Activated CD8-positive, alpha-beta T cell treated with anti-CD3 and anti-CD28 coated beads for 36 hours (primary cell): ENCODE data around the gene DSN1. TPM values are rescaled to one million over a fixed set of nuclear protein-coding genes. Genes with fewer than 3 reads are reported as not detected.

Experiments
- ATAC-seq: fragments of 200-7000 bp; cut with Tn5 transposase; one replicate; pipeline ENCODE4 v1.10.0; 2021; ENCODE audit warnings: mild to moderate bottlenecking, moderate library complexity
- CTCF ChIA-PET: fragments of 350-600 bp; sonication (Branson Sonifier 250); formaldehyde crosslinking; loops from one replicate; lab custom pipeline; 2021; ENCODE audit warnings: antibody characterized with exemption; lab: Charles Lee
- POLR2A ChIA-PET: fragments of 350-600 bp; sonication (Branson Sonifier 250); formaldehyde crosslinking; loops from one replicate; lab custom pipeline; 2021; ENCODE audit warnings: antibody characterized with exemption; lab: Charles Lee
- DNase-seq: peaks from one replicate; pipeline ENCODE4 v3.0.0-alpha.2; 2020
- H3K27ac Mint-ChIP-seq: one replicate; pipeline ENCODE4 v1.8.0; 2021; ENCODE audit warnings: mild to moderate bottlenecking, mixed read lengths
- H3K27me3 Mint-ChIP-seq: one replicate; pipeline ENCODE4 v1.8.0; 2021; ENCODE audit warnings: mixed read lengths
- H3K36me3 Mint-ChIP-seq: one replicate; pipeline ENCODE4 v1.8.0; 2021; ENCODE audit warnings: low read depth, mixed read lengths
- H3K4me1 Mint-ChIP-seq: one replicate; pipeline ENCODE4 v1.8.0; 2021; ENCODE audit warnings: low read depth, mixed read lengths
- H3K4me3 Mint-ChIP-seq: one replicate; pipeline ENCODE4 v1.8.0; 2021; ENCODE audit warnings: mild to moderate bottlenecking, moderate library complexity, mixed read lengths
- H3K9me3 Mint-ChIP-seq: one replicate; pipeline ENCODE4 v1.8.0; 2021; ENCODE audit warnings: mixed read lengths
- intact Hi-C: fragments of 100-400 bp; cut with micrococcal nuclease; formaldehyde crosslinking; loops from one replicate; pipeline ENCODE4 v1.10.0; 2022
- total RNA-seq, 2 experiments: library from RNA; stranded (reverse); gene quantifications; one replicate each; pipeline ENCODE4 v1.2.3, GENCODE V29; 2021
- TF ChIP-seq, protein P1 (sequence below): fragments of 200-600 bp; IDR thresholded peaks from one replicate; pipeline ENCODE4 v1.8.0; 2022; ENCODE audit warnings: antibody characterized with exemption, mild to moderate bottlenecking

DSN1 gene
- total RNA-seq, result 10 to 100 TPM; 21.6 to 23.9 TPM

DNA sequence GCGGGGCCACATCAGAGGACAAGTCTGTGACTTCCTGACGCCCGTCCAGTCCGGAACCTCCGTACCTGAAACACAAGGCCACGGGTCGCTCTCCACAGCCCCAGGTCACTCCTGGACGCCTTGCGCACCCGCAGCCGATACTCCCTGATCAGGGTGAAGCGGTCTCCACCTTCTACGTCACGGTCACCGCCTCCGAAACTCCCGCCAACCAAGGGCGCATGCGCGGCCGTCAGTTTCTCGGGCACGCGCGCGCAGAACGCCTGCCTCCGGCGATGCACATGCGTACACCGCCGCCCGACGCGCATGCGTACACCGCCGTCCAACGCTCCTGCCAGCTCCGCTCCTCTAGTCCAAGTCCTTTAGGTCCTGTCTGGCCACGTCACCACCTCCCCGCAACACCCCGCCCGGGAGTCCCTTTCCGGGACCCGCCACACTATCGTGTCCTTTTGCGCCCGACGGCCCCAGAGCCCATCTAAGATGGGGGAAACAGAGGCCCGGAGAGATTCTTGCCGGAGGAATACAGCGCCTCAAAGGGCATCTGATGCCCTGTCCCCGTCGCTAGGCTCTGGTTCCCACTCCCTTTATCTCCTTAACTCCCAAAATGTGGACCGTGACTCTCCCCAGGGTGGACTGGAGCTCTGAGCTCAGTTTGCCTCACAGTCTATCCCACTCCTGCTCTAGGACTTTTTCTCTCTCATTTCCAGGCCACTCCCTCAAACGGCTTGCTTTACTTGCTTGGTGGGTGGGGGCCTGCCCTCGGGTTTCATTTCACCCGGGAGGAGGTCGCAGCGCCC is at the start of gene DSN1:
Gene DSN1 (minus strand): TSS at position 167 of the 794 bp plus-strand sequence. CDS start 2,305 bp downstream, outside the sequence.
- peaks cover 10% of the 10 kb centered on the region for H3K4me1 Mint-ChIP-seq
- peak within 1 kb of the TSS; percentile 99 for H3K27ac Mint-ChIP-seq
- TF ChIP-seq, protein P1, sequence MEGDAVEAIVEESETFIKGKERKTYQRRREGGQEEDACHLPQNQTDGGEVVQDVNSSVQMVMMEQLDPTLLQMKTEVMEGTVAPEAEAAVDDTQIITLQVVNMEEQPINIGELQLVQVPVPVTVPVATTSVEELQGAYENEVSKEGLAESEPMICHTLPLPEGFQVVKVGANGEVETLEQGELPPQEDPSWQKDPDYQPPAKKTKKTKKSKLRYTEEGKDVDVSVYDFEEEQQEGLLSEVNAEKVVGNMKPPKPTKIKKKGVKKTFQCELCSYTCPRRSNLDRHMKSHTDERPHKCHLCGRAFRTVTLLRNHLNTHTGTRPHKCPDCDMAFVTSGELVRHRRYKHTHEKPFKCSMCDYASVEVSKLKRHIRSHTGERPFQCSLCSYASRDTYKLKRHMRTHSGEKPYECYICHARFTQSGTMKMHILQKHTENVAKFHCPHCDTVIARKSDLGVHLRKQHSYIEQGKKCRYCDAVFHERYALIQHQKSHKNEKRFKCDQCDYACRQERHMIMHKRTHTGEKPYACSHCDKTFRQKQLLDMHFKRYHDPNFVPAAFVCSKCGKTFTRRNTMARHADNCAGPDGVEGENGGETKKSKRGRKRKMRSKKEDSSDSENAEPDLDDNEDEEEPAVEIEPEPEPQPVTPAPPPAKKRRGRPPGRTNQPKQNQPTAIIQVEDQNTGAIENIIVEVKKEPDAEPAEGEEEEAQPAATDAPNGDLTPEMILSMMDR, result no peak
- intact Hi-C loops, result no loop called here
- POLR2A ChIA-PET, result interaction anchor here (0.8 to 1.4 kb wide), 7 partner anchors 11 to 820 kb away, joined by 3 to 4 read pairs (median 3); partner anchors contain the start of genes RAB5IF and SCAND1
- DNase-seq, result peak; percentile 98
- H3K27me3 Mint-ChIP-seq, result no peaks in the 10 kb centered on the region
- H3K9me3 Mint-ChIP-seq, result no peaks in the 10 kb centered on the region
- peaks cover 6% of the 10 kb centered on the region for H3K36me3 Mint-ChIP-seq
- CTCF ChIA-PET, result interaction anchor here (0.6 to 2.7 kb wide), 33 partner anchors 10 to 308 kb away, joined by 3 to 16 read pairs (median 4); partner anchors contain the start of genes NDRG3, RAB5IF and SLA2
- H3K4me3 Mint-ChIP-seq, result peak within 1 kb of the TSS; percentile 92
- ATAC-seq, result peak; percentile 89

GRCh38 chr20:36823121-36823520 is 49.6 kb upstream of the DSN1 start:
- intact Hi-C loops, result no loop called here
- ChIA-PET POLR2A (no interaction called here), CTCF (interaction anchor here (0.9 to 1.2 kb wide), 2 partner anchors 13 to 15 kb away, joined by 3 to 4 read pairs; no protein-coding TSS in a partner anchor)
- DNase-seq (no peak), ATAC-seq (no peak)
- TF ChIP-seq, protein P1, result no peak
- H3K36me3 Mint-ChIP-seq, result no peaks in the 10 kb centered on the region
- H3K27ac Mint-ChIP-seq, result no peak overlapping the region
- H3K27me3 Mint-ChIP-seq, result no peaks in the 10 kb centered on the region
- H3K4me1 Mint-ChIP-seq, result peaks cover 4% of the 10 kb centered on the region
- H3K4me3 Mint-ChIP-seq, result no peak overlapping the region
- no peaks in the 10 kb centered on the region for H3K9me3 Mint-ChIP-seq

DNA sequence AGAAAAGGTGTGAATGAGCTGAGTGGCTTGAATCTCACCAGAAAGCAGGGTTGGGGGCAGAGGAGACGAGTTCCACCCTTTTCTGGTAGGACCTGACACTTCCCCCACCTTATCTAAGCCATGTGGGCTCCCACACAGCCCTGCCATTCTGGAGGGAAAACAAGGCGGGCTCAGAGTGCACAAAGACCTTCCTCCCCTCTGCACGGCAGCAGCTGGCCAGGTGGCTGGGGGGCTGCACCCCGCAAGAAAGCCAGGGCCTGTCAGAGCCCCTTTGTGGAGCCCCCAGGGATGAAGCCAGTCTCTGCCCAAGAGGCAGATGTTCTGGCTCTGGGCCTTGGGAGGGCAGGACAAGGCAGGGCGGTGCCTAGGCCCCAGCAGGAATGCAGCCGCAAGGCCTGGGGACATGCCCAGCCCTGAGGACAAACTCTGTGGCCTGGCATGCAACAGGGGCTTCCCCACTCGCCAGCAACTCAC is 48.4 kb upstream of the DSN1 start:
- no peaks in the 10 kb centered on the region for H3K4me1 Mint-ChIP-seq
- TF ChIP-seq, protein P1, result no peak
- intact Hi-C loops, result no loop called here
- ATAC-seq (no peak), DNase-seq (no peak)
- no peaks in the 10 kb centered on the region for H3K36me3 Mint-ChIP-seq
- no peak overlapping the region for H3K4me3 Mint-ChIP-seq
- H3K27me3 Mint-ChIP-seq, result no peaks in the 10 kb centered on the region
- ChIA-PET CTCF (no interaction called here), POLR2A (no interaction called here)
- no peaks in the 10 kb centered on the region for H3K9me3 Mint-ChIP-seq
- no peak overlapping the region for H3K27ac Mint-ChIP-seq

DNA sequence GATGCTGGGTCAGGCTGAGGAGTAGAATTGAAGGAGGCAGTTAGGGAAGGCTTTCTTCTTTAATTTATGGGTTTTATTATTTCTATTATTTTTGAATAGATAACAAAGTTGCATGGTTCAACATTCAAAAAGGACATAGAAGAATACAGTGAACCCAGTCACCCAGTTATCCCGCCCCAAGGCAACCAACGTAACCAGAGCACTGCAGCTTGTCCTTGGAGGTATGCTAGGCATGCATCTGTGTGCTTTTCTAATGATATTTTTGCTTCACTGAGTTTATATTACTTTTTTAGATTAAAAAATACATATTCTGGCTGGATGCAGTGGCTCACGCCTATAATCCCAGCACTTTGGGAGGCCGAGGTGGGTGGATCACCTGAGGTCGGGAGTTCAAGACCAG is 47.4 kb upstream of the DSN1 start:
- H3K9me3 Mint-ChIP-seq, result no peaks in the 10 kb centered on the region
- ChIA-PET POLR2A (no interaction called here), CTCF (no interaction called here)
- no peak for ATAC-seq
- TF ChIP-seq, protein P1, result no peak
- no peak for DNase-seq
- H3K4me1 Mint-ChIP-seq, result no peaks in the 10 kb centered on the region
- no peaks in the 10 kb centered on the region for H3K27me3 Mint-ChIP-seq
- H3K36me3 Mint-ChIP-seq, result no peaks in the 10 kb centered on the region
- H3K4me3 Mint-ChIP-seq, result no peak overlapping the region
- intact Hi-C loops, result no loop called here
- no peak overlapping the region for H3K27ac Mint-ChIP-seq

GRCh38 chr20:36820073-36820472 is 46.5 kb upstream of the DSN1 start:
- Mint-ChIP-seq H3K27ac (no peak overlapping the region), H3K4me1 (no peaks in the 10 kb centered on the region), H3K36me3 (no peaks in the 10 kb centered on the region), H3K9me3 (no peaks in the 10 kb centered on the region), H3K4me3 (no peak overlapping the region), H3K27me3 (no peaks in the 10 kb centered on the region)
- CTCF ChIA-PET, result interaction anchor here (1.0 to 2.1 kb wide), 2 partner anchors 10 to 12 kb away, joined by 3 to 17 read pairs; no protein-coding TSS in a partner anchor
- TF ChIP-seq, protein P1, result no peak
- no peak for ATAC-seq
- no peak for DNase-seq
- POLR2A ChIA-PET, result interaction anchor here (0.5 kb wide), 1 partner anchor 349 kb away, joined by 3 read pairs; no protein-coding TSS in a partner anchor
- intact Hi-C loops, result no loop called here
